Activated T-helper 9 cell treated with anti-CD3 and anti-CD28 coated beads, Interleukin-2, amount 50 U/mL, for 16 hours (primary cell): ENCODE results near the gene VSX2.

Experiments used
- DNase-seq: peaks from one replicate; pipeline ENCODE4 v3.0.0-alpha.2; 2020; ENCODE audit warnings: low read depth

The VSX2 gene

DNA sequence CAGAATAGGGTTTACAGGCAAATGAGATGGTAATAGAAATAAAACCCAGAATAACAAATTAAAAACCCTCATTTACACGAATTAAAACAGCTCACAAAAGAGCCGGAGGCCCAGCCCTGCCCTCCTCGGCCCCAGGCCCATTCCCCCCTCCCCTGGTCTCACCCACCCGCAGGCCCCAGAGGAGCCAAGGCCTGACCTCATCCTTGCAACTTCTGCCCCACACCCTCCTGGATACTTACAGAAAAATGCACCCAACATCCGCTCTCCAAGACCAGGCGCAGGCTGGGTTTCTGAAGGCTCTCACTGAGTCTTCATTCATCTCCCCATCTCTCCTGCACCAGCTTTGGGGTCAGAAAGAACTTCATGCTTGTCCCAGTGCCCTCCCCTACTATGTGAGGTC, 16.2 kb upstream of the VSX2 start:
- no peak for DNase-seq

DNA sequence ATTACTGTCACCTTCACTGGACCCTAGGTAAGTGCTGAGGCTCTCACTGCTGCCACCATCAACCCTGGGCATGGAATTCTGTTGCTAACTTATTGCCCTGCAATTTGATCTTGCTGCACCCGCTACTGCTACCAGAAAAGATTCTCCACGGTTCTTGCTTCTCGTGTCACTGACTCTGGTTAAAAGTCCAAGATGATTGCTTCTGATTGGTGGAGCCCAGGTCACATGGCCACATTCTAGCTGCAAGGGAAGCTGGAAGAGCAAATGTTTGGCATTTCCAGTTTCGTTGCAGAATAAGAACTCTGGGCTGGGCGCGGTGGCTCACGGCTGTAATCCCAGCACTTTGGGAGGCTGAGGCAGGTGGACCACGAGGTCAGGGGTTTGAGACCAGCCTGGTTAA, 7.5 kb upstream of the VSX2 start:
- DNase-seq: no peak

DNA sequence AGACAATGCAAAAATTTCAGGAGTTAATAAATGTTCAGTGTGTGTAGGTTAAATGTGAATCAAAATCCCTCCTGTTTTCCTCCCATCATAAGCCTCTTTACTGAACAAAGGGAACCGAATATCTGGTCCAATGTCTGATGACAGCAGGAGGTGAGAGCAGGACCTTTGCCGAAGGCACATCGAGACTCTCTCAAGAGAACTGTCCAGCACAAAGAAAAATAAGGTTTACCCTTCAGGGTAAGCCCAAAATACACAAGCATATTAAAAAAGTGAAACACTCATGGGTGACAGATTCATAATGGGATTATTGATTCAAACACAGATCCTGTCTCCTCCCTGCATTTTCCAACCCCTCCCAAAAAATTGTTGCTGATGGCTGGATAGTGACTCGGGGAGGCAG, 4.2 kb upstream of the VSX2 start:
- DNase-seq: no peak

DNA sequence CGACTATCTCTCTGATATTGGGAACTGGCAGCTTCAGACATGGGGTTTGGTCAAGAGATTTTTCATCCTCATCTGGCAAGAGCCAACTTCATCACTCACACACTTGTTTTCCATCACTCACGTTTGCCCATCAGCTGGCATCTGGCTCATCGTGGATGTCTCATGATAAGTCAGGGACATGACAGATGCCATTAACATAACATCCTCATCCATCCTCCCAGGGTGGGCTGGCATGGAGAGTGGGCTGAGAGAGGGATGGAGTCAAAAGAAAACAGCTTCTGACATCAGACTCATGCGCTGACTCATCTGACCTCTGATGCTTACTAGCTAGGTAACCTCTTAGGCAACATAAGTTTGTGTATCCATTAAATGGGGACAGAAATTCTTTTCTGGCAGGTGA, 1.8 kb upstream of the VSX2 start:
- DNase-seq: no peak

DNA sequence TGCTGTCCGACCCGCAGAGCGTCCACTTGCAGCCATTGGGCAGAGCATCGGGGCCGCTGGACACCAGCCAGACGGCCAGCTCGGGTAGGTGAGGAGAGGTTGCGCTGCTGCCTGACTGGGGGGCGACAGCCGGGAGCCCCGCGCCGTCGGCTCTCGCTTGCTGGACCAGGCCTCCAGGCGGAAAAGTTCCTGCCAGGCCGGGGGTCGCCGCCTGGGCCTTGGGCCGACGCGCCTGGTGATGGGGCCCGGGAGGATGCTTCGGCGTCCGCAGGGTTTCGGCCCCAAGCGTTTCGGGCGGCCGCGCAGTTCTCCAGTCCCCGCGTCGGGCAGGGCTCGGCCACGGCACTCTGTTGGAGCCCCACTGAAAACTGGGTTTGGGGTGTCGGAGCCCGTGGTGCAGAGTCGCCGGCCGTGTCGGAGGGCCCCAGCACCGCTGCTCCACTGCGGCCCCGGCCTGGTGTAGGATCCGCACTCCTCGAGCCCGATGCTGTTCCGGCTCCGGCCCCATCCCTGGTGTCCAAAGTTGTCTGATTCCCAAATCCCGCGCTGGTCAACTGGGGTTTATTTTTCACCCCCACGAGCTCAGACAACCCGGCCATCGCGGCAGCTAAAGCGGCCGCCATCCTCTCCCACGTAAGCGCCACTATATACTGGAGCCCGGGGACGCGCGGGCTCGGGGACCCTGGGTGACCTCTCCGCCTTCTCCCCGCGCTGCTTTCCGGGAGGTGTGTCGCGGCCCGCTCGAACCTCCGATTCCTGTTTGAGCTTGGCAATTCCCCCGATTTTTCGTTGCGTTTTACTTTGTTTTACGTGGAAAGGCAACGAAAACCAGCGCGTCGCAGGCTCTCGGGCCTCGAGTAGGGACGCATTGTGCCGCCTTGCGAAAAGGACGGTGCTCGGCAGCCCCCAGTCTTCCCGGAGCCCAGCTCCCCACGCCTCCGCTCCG, 872 bp downstream of the VSX2 start:
- DNase-seq: no peak

DNA sequence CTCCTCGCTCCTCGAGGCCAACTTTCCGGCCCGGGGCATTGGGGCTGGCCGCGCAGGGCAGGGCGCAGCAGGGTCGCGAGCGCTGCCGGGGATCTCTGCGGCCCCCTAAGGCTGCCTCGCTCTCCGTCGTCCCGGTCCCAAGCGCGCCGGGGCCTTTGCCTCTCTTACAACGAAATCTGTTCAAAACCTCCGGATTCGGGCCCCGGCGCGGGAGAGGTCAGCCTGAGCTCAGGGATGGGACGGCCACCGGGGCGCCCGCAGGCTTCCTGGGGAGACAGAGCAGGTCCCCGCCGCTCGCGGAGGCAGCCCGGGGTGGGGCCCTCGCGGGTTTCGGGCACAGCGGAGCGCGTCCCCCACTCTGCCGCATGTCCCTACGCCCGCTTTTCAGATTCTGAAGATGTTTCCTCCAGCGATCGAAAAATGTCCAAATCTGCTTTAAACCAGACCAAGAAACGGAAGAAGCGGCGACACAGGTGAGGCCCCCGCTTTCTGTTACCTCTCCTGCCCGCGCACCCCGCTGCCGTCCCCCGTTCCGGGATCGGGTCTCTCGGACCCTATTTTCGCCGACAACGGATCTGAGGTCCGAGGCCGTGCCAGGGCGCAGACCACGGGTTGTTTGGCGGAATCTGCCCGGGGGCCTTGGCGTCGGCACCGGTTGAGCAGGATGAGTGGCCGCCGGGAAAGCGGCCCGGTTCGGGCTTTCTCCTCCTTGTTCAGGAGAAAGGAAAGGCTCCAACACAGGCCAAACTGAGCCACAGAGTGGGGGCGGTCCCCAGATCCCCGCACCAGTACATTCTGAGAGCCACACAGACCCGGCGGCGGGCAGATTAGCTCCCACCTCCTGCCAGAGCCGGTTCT, 1.8 kb downstream of the VSX2 start:
- DNase-seq: no peak

DNA sequence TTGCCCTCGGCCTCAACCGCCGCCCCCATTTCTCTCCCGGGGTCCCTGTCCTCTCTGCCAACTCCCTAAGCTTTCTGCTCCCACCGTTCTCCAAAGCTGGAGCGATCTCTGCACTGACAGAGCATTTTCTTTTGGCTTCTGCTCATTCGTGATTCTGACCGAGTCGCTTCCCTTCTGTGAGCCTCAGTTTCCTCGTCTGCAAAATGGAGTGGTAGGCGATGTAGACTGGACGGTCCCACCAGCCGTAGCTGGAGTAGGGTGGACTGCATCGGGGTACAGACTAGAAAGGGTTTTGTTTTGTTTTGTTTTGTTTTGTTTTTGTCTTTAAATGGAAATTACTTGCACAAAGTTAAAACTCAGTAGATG, 2.4 kb downstream of the VSX2 start:
- no peak for DNase-seq

DNA sequence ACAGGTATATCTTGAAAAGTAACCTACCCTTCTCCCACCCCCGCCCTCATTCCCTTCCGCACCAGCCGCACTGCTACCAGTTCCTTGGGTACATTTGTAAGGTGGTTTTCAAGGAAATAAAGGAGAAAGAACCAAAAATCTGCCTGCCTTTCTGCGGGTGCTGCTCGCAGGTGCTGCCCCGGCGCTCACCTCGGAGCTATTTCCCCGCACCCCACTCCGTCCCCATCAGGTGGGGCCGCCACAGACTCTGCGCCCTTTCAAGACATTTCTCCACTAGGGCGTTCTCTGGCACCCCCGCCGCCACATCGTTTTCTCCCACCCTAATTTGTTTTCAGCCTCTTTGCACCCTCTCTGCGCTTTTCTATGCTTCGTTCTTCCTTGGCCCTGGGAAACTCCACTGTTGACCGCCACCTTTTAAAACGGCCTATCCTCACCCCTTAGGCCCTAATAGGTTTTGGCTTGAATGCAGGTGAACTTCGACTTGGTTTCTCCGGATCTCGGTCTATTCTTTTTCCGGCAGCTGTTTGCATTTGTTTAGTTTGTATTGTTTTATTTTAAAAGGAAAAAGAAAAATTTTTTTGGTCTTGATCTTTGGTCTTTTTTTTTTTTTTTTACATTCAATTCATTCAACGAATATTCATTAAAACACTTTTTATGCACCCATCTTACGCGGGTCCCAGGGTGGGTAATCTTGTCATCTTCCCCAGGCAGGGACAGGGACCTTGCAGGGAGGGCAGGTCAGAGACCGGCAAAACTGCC, 3.0 kb downstream of the VSX2 start:
- no peak for DNase-seq

DNA sequence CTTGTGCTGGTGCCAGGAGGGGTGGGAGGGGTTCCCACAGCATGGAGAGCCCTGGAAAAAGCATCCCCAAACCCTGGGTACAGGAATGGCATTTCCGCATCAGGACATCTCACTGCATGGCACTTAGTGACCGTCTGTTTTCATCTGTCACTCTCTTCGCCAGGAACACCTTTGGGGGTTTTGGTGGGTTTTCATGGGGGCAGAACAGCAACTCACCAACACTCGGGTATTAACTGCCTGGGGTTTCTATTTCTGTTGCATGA, 3.5 kb downstream of the VSX2 start:
- no peak for DNase-seq

DNA sequence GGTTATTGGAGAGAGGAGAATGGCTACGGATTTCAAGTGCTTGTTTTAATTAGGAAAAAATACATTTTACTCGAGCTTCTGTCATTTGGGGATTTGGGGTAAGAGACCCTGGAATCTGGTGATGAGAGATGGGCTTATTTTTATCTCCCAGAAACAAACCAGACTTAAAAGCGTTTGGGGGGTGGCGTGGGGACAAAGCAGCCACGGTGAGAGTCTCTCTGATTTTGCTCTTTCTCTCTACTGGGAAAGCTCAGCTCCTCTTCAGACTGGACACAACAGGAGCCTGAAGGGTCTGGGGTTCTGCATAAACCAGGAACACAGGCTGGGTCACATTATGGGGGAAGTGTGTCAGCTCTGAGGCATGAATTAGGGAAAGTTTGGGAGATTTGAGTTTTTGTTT, 3.8 kb downstream of the VSX2 start:
- DNase-seq: no peak

DNA sequence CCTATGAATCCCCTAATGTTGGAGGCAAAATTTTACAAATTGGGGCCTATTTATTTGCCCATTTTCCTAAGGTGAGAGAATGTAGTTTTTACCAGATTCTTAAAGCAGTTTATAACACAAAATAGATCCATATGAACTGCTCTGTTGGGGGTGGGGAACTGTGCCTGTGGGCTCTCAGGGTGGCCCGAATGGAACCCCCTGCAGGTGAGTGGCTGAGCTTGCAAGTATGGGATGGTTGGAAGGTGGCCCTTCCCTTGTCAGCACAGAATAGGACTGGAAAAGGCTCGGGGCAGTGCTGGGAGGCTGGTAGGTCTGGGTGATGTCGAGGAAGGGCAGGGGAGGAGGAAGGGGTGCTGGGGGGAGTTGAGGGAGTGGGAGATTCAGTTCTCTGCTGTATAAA, 4.9 kb downstream of the VSX2 start:
- no peak for DNase-seq

DNA sequence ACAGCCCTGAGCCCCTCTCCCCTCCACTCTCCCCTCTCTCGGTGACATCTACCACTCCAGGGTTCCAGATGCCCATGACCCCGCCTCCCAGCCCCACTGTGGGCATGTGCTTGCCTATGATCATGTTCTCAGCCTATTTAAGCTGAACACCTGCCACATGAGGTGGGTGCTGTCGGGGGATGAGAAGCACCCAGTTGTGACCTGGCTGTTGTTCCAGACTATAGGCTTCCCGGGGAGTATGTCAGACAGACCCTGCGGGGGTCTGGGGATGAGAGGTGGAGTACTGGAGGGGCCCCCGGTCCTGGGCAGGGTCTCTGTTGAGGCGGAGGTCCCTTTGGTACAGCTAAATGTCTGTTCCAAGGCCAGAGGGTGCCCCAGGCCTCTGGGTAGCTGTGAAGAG, 6.0 kb downstream of the VSX2 start:
- DNase-seq: no peak

DNA sequence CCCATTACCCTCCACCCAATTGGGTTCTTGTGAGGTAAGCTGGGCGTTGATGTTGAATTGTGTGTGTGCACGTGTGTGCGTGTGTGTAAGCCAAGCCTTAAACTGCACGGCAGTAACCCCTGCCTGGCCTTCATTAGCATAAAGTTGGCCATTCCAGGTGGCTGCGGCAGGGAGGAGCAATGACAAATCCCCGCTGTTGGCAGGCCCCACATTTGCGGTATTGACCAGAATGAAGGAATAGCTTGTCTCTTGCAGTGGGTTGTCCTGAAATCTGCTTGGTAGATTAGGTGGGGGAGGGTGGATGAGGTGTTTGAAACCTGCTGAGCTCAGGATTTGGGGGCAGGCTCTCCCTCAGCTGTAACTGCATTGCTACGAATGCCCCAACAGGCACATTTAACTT, 7.3 kb downstream of the VSX2 start:
- DNase-seq: no peak

DNA sequence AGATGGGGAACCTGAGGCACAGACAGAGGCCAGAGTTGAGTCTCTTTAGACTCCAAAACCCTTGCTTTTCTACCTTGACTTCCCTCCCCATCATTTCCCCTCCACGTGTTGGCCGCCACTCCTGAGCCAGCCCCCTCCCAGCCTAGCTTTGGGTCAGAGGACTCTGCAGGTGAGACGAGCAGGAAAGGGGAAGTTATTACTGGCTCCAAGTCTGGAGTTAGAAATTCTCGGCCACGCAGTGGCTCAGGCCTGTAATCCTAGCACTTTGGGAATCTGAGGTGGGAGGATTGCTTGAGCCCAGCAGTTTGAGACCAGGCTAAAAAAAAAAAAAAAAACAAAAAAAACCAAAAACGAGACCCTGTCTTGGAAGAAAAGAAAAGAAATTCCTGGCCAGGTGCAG, 8.8 kb downstream of the VSX2 start:
- no peak for DNase-seq

DNA sequence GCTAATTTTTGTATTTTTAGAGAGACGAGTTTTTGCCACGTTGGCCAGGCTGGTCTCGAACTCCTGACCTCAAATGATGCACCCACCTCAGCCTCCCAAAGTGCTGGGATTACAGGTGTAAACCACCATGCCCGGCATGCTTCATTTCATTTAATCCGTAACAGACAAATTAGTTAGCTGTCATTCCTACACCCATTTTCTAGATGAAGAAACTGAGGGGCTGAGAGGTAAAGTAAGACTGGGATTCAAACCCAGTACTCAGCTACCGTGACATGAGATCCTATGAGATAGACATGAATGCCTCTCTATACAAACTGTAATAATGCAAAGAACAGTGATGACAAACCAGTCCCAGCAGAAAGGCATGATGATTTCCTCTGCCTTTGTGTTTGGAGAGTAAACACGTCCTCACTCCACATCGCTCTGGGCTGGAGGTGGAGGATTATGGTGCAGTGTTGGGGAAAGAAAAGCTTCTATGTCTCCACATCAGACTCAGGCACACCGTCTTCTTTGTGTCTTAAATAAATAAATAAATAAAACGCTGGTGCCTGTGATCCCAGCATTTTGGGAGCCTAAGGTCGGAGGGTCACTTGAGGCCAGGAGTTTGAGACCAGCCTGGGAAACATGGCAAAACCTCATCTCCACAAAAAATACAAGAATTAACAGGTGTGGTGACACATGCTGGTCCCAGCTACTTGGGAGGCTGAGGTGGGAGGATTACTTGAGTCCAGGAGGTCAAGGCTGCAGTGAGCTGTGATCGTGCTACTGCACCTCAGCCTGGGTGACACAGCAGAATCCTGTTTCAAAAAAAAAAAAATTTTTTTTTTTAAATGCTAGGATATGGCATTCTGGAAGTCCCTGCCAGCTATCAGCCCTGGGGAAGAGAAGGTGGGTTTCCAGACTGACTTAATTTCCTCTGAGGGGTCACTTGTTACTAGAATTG, 10.5 kb downstream of the VSX2 start:
- DNase-seq: no peak

DNA sequence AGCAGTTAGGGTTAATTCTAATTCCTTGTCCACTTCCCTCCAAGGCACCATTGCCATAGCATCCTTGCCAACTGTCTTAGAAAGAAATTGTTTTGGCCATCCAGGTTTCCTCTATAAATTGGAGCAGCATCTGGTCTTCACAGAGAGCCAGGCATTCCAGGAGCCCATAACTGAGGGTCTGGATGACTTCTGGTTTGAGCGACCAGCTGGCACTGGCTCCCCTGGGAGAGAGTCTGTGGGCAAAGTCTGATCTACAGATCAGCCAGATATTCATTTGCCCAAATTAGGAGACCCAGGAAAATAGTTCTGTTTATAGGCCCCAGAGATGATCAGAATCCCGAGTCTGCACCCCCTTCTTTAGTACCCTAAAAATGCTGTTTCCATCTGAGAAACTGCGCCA, 16.0 kb downstream of the VSX2 start:
- DNase-seq: no peak

DNA sequence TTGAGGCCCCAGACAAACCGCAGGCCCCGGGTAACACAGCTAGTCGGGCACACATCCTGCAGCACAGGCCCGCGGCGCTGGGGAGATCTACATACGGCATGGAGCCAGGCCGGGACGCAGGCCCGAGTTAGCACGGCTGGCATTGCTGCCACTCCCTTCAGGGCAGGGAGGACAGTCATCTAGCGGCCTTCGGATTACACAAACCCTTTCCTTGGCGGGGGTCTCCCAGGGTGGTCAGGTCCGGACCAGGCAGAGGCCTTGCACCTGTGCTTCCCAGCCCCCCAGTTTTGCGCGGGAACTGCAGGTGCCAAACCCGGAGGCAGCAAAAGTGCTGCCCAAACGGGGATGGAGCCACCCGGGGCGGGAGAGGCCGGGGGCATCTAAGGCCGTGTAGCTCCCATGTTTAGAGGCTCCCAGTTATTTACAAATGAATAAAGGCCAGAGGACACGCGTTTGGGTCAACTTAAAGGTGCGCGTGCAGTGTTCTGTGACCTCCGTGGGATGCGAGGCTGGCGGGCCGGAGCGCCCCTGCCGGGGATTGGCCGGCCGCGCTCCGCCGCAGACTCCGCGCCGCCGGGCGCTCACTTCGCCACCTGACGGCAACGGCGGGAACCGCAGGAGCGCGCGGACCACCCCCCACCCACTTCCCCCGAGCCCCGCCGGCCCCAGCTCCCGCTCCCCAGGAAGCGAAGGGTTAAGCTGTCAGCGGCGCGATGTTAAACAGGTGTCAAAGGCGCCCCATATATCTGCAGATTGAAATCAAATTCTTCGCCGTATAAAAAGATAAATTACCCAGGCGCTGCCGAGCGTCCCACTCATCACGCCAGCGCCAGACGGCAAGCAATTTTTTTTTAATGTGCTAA, 18.1 kb downstream of the VSX2 start:
- DNase-seq: peak; percentile 47

DNA sequence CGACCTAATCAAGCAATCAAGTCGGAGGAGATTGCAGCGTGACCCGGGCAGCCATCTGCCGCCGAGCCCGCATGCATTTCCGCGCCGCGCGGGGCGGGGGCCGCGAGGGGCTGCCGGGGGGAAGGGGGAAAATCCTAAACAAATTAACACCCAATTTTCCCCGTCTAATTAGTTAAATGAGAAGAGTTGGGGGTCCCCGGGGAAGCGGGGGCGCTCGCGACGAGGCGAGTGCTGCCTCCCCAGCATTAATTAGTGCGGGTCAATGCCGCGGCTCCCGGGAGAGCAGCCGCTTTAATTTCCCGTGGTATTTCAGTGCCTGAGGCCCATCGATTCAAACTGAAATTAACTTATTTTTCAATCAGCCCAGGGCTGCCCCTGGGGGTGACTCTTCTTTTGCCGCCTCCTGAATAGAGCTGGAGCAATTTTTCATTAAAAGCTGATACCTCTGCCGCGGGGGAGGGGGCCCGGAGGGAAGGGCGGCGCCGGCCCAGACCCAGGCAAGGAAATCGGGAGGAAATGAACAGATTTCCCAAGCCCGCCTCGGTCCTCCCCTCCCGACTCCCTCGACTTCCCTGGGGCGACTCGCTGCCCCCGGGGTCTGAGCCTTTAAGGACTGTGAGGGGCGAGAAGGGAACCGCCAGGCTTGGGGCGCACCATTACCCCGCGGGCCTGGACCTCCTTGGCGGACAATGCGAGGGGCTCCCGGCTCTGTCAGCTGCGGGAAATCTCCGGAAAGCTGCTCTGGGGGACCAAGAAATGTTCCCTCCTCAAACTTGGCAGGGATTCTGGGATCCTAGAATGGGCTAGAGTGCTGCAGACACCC, 18.9 kb downstream of the VSX2 start:
- no peak for DNase-seq

DNA sequence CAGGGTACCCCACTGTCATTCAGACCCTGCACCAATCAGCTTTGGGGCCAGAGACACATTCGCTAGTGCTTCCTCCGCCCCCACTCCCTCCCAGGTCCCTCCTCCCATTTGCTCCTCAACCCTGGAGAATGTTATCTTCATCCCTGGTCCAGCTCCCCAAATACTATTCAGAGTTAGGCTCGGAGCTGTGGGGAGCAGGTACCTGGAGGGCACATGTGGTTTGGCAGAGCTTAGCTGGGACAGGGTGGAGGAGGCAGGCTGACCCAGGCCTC, 19.5 kb downstream of the VSX2 start:
- no peak for DNase-seq

DNA sequence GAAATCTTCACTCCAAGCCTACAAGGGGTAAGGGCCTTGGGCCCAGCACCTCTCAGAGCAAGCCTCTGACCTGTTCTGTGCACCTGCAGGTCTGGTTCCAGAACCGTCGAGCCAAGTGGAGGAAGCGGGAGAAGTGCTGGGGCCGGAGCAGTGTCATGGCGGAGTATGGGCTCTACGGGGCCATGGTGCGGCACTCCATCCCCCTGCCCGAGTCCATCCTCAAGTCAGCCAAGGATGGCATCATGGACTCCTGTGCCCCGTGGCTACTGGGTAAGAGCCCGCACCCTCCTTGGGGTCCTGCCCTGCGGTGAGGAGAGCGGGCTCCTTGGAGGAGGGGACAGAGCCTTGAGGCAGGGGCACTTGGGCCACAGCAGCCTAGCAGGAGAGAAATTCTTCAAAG, 20.3 kb downstream of the VSX2 start:
- no peak for DNase-seq
